LoVo (cell line): Measurements from ENCODE around the gene TEX48.
A peak's percentile ranks its signal among the peaks of the same experiment; 100 is the strongest.

Experiments
- DNase-seq: peaks from one replicate; pipeline ENCODE4 v3.0.0-alpha.2; 2016; ENCODE audit warnings: low spot score

TEX48 gene

DNA sequence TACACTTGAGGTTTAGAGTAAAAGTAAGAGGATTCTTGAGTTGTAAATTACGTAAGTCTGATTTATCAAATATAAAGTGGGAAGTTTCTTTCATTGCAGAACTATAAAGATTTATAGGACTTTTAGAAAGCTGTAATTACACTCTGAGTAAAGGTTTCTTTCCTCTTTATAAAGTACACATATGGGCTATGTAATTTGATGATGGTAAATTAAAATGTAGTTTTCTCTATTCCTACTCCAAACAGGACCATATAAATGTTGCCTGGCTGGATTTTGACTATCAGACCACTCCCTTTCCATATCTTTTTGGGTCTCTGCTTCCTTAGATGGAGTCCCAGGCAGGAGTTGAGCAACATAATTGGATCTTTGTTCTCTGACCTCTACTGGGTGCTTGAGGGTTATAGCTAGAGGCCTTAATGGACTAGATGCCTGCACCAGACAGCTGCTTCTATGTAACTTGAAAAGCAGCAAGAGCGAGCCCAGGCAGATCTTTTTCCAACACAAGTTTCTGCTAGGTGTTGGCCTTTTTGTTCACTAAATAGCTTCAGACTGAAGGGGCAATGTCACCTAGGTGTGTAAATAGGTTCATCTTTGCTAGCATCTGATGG, 11.4 kb upstream of the TEX48 start:
- no peak for DNase-seq

DNA sequence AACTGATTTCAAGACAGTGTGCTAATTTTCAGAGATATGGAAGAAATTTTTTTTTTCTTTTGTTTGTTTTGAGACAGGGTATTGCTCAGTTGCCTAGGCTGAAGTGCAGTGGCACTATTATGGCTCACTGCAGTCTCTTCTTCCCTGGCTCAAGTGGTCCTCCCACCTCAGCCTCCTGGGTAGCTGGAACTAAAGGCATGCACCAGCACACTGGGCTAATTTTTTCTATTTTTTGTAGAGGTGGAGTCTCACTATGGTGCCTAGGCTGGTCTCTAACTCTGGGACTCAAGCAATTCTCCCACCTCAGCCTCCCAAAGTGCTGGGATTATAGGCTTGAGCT, 9.9 kb upstream of the TEX48 start:
- no peak for DNase-seq

DNA sequence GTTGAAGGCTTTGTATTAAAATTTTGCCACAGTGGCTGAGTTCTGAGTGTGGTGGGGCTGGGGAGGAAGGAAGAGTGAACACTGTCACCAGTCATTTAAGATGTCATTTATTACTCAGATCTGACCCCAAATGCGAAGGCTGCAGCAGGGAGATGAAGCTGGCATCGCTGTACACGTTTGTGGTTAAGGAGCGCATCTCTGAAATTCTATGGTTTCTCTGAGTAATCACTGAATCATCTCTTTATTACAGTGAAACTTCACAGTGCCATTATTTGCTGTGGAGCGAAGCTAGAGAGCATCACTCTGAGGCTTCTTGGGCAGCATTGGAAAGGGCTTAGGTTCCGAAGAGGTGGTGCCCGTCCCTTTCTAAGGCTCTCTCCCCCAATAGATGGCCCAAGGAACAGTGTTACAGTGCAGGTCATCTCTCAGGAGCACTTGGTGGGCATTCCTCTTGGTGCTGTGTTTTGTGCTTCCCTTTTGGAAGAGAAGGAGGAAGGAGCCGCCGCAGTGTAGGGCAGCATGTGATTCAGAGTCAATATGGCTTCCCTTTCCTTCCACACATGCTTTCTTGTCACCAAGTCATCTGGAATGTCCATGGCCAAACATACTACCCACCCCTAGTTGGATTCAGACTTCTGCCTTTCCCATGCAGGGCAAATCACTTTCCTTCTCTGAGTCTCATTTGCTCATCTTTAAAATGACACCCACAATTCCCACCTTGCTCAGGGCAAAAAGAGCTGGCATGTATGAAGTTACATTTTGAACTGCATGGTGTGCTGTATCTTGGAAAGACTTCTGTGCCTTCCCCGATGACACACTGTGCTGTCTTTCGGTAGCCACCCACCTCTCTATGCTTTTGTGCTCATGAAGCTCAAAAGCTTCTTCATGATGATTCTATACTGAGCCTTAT, 9.3 kb upstream of the TEX48 start:
- DNase-seq = peak; percentile 89

DNA sequence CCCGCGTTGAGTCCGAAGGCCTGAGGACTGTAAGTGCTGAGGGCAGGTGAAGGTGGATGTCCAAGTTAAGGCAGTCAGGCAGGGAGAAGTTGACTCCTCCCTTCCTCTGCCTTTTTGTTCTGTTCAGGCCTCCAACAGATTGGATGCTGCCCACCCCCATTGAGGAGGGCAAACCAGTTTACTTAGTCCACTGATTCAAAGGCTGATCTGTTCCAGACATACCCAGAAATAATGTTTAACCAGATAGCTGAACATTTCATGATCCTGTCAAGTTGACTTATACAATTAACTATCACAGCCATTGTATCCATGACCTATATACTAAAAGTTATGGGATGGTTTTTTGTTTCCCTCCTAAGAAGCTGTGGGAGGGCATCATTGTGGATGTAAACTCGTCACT, 8.3 kb upstream of the TEX48 start:
- no peak for DNase-seq

DNA sequence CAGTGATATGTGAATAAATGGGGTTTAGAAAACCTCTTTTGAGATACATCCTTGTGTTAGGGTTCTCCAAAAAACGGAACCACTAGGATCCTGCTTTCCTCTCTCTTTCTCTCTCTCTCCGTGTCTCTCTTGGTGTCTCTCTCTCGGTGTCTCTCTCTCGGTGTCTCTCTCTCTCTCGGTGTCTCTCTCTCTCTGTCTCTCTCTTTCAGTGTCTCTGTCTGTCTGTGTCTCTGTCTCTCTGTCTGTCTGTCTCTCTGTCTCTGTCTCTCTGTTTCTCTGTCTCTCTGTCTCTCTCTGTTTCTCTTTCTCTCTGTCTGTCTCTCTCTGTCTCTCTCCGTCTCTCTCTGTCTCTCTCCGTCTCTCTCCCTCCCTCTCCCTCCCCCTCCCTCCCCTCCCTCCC, 7.8 kb upstream of the TEX48 start:
- DNase-seq = no peak

DNA sequence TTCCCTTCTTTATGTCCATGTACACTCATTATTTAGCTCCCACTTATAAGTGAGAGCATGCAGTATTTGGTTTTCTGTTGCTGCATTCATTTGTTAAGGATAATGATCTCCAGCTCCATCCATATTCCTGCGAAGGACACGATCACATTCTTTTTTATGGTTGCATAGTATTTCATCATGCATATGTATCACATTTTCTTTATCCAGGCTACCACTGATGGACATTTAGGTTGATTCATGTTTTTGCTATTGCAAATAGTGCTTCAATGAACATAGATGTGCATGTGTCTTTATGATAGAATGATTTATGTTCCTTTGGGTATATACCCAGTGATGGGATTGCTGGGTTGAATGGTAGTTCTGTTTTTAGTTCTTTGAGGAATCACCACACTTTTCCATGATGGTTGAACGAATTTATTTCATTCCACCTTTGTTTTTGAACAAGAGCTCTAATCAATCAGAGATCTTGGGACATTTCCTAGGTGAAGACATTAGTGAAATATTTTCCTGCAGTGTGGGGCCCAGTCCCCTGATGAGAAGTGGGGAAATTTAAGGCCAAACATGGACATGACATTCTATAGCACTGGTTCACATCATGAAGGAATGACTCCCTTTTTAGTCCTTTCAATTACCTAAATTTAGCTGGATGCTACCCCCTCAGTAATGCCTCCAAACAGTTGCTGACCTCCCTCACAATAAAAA, 7.1 kb upstream of the TEX48 start:
- no peak for DNase-seq

DNA sequence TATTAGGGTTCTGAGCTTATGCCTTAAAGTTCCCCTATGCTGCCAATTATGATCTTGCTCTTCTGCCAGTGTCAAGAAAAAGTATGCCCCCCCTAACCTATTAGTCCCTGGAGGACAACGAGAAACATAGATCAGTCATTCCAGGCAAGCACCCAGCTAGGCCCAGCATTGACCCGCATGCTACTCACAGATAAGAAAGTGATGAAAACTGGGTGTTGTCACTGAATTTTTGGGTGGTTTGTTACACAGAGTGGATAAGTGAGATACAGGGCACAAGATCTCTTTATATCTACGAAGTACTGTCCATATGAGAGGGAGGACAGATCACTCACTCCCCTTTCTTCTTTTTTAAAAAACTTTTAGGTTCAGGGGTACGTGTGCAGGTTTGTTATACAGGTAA, 6.4 kb upstream of the TEX48 start:
- no peak for DNase-seq

DNA sequence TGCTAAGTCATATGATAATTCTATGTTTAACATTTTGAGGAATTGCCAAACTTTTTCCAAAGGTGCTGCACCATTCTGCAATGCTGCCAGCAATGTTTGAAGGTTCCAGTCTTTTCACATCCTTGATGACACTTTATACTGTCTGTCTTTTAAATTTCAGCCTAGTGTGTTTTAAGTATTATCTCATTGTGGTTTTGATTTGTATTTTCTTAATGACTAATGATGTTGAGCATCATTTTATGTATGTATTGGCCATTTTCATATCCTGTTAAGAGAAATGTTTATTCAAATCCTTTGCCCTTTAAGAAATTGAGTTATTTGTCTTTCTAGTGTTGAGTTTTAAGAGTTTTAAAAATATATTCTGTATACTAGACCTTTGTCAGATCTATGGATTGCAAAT, 5.0 kb upstream of the TEX48 start:
- DNase-seq = no peak

DNA sequence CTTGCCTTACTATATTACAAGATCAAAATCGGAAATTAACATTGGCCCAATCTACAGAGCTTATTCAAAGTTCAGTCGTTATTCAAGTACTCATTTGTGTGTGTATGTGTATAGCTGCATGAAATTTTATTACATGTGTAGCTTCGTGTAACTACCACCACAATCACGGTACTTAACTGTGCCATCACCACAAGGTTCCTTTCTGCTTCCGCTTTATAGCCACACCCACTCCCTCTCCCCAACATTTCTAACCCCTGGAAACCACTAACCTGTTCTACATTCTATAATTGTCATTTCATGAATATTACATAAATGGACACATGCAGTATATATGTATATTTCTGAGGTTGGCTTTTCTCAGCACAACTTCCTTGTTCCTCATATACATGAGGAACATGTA, 4.0 kb upstream of the TEX48 start:
- no peak for DNase-seq

DNA sequence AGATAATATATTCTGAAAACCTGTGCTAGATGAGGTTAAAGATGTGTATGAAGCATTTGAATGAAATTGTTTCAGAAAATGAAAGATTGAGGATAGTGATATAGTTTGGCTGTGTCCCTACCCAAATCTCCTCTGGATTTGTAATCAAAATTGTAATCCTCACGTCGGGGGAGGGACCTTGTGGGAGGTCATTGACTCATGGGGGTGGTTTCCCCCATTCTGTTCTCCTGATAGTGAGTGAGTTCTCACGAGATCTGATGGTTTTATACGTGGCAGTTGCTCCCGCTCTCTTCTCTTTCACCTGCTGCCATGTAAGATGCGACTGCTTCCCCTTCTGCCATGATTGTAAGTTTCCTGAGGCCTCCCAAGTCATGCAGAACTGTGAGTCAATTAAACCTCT, 2.0 kb upstream of the TEX48 start:
- no peak for DNase-seq

DNA sequence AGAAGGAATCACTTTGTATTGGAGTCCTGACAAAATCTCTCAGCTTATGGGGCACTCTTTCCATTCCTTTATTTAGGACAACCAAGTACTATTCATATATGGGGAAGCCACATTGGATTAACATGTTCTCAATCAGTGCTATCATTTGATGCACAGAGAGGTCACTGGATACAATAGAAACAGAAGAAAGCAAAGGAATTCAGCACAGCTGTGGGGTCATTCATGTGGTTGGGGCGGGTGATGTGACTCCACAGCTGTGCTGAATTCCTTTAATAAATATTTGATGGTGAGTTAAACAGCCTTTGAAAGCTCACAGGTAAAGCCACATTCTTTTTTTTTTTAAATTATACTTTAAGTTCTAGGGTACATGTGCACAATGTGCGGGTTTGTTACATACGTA, 854 bp upstream of the TEX48 start:
- DNase-seq = no peak

DNA sequence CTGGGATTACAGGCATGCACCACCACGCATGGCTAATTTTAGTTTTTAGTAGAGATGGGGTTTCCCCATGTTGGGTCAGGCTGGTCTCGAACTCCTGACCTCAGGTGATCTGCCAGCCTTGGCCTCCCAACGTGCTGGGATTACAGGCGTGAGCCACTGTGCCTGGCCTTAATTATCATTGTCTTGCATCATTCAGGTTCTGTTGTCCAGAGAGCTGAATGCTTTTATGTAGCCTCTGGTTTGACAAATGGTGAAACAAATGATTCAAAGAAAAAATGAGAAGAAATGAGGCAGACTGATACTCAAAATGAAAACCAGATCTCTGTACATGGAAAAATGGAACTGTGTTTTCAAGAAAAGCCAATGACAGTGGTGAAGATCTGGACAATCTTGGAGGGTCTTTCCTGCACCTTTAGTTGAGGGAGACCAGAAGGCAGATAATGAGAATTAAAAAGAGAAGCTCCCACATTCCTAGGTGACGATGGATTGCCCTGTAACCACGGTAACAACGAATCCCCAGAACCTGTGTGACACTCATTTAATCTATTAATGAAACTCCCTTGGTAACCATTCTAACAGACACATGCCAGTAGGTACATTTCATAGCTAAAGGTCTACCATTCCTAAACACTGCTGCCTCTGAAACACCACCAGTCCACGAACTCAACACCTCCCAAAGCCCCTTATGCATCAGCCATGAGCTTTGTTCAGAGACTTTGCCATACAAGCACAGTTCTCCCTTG, 1.6 kb downstream of the TEX48 start:
- DNase-seq = no peak

DNA sequence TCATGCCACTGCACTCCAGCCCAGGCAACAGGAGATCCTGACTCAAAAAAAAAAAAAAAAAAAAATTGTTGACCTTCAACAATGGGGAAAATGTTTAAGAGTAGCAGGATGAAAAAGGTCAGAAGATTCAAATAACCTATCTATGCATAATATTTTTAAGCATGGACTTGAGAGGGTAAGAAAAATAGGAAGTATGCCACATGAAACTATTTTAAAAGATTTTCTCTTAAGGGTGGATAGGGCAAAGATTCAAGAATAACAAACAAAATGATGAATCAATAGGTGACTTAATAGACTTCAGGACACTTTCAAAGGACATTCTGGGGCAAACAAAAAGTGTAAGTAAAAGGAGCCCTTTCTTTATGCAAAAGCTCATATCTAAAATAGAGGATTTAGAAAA, 3.2 kb downstream of the TEX48 start:
- DNase-seq = no peak

DNA sequence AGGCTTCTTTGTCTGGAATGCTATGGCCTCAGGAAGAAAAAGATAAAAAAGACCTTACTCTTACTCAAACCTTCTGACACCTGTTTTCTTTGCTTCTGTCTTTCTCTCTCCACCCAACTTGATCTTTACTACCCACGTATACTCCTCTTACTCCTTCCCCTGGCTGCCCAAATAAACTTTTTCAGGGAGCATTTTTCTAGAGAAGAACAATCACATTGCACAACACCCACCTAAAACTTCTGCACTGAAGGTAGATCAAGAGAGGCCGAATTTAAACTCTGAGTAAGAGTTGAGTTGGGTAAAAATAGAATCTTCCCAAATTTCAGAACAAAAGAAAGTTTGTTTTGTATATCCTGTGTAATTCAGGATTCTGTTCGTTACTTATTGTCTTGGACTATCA, 3.9 kb downstream of the TEX48 start:
- DNase-seq = no peak

DNA sequence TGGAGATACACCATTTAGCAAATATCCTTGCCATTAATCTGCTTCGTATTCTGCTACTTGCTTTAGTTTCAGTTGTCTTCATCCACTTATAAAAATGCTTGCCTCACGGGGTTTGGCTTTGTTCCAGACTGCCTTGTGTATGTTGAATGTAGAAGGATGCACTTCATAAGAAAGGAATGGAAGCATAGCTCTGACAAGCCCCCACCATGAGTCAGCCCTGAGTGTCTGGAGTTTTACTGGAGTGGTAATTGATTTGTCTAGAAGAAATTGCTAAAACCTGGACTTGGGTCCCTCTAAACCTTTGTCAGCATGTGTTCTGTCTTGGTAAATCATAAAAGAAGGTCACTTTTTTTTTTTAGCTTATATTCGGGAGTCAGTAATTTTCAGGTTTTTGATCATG, 4.6 kb downstream of the TEX48 start:
- peak; percentile 90 for DNase-seq

DNA sequence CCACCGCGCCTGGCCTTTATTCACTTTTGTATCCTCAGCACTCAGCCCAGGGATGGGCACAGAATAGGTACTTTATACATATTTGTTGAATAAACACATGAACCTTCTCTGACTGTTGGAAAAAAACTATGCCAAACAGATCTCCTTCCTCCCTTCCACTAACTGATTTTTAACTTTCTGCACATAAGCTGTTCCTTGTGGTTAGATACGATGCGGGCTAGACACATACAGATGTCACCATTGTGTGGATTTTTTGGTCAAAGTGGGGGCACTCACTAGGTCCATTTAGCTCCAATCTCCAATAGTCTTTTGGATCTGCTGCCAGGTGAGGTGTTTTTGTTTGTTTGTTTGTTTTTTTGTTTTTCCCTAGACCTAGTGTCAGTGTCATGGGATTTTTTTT, 5.1 kb downstream of the TEX48 start:
- DNase-seq = no peak

DNA sequence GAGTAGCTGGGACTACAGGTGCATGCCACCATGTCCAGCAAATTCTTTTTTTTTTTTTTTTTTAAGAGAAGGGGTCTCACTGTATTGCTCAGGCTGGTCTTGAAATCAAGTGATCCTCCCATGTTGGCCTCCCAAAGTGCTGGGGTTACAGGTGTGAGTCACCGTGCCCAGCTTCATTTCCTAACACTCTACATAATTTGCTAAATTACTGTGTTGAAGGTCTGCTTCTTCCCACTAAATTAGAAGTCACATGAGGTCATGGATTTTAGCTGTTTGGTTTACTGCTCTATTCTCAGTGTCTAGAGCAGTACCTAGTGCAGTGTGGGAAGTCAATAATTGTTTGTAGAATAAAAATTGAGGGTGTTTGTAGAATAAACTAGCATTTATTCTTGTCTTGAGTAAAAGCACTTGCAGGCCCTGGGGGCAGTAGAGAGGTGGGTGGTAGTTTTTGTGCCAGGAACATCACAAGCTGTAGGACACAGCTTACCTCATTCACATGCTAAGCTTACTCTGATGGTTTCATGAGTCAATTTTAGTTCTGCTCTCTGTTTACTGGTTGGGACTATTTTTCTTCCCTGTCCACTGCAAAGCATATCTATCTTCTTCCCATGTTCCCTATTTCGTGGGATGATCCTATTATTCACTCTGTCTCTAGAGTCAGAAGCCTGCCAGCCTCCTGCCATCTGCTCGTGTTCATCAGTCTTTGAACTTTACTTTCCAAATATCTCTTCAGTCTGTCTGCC, 7.0 kb downstream of the TEX48 start:
- DNase-seq = no peak

DNA sequence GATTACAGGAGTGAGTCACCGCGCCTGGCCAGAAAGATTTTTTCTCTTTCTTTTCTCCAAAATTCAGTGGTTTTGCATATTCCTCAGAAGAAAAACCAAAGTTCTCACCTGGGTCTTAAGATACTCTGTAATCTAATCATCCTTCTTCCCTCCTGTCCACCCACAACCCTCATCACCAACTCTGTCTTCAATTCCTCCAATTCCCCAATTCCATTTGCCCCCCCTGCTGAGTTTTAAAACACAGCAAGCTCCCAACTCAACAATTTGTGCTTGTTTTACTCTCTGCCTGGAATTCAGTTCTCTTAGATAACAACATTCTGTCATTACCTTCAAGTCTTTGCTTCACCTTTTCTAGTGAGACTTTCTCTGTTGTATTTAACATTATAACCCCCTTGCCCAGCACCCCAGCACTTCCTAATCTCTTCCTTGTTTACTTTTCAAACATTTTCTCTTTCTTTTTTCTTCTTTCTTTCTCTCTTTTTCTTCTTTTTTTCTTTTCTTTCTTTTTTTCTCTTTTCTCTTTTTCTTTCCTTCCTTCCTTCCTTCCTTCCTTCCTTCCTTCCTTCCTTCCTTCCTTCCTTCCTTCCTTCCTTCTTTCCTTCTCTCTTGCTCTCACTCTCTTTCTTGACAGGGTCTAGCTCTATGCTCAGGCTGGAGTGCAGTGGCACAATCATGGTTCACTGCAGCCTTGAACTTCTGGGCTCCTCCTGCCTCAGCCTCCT, 7.8 kb downstream of the TEX48 start:
- no peak for DNase-seq

DNA sequence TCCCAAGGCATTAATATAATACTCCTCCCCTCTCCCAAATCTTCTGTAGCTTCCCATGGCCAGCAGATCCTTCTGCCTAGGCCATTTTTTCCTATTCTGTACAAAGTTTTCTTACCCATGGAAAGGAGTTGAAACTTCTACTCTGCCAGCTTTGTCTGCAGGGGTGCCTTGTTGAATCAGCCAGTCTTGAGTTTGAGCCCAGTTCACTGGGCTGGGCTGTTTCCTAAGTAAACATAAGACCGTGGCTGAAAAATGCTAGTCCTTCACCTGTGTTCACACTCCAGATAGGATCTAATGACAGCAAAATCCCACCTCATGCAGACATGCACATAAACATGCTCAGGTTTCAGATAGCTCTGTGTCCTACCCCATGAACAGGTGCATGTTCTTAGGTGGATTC, 10.4 kb downstream of the TEX48 start:
- no peak for DNase-seq

DNA sequence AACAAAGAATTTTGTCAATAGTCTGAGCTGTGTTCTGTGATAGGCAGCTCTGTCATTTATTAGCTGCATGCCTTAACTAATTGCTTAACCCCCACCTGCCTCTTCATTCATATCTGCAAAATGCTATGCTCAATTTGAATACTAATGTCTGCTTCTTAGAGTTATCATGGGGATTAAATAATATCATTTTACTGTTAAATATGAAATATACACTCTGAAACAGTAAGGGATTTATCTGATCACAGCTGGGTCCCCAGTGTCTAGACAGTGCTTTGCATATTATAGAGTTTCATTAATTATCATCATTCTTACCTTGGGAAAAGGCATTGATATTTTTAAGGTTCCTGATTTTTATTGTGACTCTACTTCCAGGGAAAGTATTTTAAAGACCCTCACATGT, 12.0 kb downstream of the TEX48 start:
- DNase-seq = no peak

DNA sequence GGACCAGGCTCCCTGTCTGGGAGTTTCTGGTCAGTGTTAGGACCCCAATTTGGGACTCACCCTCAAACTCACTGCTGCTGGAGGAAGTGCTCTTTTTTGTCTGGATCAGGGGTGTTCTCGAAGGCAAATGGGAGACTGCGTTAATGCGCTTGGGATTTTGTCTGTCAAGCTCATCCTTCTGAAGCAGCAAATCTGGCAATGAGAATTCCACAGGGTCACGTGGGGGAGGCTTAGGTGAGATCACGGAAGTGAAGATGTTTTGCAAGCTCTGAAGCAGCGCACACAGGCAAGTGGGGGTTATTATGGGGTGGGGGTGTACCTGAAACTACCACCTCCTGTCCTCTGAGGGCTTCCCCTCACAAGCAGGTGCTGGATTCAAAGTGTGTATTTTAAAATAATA, 13.8 kb downstream of the TEX48 start:
- no peak for DNase-seq
